Stimulated activated CD4-positive, alpha-beta T cell treated with anti-CD3 and anti-CD28 coated beads, Interleukin-2, amount 100 ng/mL, for 4 hours (primary cell): ENCODE measurements around the gene POLR2H.

Source experiments
- DNase-seq: peaks from one replicate; pipeline ENCODE4 v3.0.0-alpha.2; 2020; ENCODE audit warnings: low read depth

Gene POLR2H

DNA sequence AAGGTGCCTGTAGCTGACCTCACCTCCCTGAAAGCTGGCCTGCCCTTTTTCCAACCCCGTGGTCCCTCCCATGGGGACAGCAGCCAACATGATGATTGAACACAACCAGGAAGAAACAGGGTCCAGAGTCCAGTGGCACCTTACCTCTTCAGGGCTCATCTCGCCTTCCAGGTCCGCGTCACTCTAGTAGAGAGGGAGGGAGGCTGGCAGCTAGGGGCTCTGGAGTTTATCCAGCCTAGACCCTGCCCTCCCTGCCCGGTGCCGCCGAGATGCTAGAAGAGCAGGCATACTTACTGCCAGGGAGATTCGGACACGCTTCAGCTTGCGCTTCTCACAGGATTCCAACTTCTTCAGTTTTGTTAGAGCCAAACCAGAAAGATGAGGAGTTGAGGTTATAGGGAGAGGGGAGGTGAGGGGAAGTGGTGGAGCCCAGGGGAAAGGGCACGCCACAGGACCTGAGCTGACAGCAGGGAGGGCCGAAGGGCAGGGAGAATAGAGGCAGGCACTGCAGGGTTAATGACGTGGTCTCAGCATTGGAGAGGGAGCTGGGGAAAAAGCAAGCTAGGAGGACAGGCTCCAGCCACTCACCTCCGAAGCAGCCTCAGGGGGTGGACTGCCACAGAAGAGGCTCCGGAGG is 9.2 kb upstream of the POLR2H start:
- no peak for DNase-seq

DNA sequence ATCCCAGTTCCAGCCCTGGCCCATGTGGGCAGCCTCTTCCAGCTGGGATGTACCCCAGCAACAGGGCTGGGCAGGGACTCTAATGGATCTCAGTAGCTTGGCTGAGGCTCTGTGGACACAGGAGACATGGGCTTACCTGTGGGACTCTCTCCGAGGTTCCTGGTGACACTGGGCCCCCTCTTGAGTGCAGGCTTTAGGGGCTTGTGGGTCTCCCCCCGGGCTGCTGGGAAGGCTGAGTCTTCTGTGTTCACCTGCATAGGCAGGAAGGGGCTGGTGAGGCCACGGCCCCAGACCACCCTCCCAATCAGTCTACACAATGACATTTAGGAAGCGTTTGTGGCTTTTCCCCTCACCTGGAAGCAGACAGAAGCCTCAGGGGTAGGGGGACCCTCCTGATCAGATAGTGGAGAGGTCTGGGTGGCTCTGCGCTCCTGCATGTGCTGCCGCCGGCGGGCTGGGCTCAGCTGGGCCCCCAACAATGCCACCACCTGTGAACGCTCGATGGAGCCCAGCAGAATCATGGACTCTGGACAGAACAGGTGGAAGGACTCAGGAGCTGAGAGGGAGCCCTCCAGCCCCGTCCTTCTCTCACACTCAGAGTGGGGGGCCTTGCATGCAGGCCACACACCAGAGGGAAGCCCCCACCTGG is 8.5 kb upstream of the POLR2H start:
- DNase-seq, result no peak

DNA sequence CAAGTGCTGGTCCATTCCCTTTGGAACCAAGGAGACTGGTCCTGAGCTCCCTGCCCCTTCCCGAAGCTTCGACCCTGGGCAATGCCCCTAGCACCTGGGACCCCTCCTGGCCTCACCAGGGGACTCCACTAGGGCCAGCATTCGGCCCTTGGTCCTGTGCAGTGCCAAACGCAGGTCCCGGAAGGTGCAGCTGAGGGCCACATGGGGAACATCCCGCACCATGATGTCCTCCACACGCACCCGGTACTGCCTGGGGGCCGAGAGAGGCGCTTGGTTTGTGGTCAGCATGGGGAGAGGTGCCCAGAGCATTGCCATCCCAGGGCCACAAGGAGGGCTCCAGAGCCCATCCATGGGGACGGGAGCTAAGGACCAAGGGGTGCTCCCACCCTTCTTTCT is 8.0 kb upstream of the POLR2H start:
- DNase-seq, result no peak

DNA sequence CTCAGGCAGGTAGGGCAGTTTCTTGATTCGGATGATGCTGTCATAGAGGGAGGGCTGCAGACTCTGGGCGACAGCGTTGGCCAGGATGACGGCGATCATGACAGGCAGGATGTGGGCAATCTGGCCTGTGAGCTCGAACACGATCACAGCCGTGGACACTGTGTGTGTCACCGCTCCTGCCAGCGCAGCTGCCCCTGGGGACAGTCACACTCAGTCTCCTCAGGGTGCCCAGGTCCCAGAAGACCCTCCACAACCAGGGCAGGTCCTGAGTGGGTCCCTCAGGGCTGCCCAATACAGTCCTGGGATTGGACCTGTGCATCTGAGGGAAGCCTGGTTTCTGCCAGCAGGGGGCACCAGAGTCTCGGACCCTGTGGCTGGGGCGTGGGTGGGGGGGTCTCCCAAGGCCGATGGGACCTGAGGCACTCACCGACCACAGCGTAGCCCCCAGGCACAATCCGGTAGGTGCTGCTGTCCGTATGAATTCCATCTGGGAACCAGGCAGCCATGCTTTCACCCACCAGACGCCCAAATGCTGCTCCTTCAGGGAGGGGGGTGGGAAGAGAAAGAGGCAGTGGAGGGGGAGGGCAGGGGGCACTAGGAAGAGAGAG is 7.3 kb upstream of the POLR2H start:
- peak; percentile 45 for DNase-seq

DNA sequence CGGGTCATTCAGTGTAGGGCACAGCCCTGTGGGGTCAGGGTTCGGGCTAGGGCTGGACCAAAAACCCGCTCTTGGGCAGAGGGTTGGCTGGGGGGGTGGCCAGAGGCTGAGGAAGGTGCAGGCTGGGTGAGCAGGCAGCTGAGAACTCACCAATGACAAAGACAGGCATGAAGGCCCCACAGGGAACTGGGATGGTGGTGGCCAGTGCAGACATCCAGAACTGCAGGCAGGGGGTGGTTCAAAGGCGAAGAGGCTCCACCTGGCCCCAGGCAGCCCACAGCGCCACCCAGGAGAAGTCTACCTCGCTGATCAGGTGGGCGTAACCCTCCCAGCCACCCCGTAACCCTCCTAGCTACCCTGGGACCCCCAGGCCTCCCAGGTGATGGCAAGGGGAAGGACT is 6.8 kb upstream of the POLR2H start:
- DNase-seq, result no peak

DNA sequence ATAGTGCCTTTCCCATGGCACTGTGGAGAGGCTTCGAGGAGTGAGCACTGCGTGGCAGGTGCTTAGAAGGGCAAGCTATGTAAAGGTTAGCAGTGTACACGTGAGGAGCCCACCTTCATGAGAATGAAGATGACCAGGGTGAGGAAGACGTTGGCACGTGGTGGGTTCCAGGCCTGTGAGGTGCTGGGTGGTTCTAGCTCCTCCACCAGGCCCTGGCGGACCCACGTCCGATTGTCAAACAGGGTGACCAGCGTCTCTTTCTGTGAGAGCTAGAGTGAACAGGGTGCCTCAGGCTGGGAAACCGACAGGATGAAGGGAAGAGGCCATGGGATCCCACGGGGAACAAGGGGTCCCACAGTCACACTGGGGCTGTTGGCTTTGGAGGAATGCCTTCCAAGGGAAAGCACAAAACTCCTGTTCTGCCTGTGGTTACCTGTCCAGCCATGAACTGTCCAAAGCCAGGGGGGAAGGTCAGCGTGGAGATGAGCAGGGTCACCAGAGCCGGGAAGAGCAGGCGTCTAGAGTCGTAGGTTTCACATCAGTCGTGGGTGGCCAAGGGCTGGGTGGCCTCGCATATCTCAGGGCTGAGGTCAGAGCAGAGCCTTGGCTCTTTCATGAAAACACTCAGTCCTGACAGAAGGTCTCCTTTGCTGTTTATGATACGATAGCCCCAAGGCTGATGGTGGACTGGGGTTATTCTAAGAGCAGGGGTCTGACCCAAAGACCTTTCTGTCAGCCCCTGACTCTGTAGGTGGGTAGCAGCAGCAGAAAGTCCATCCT is 6.1 kb upstream of the POLR2H start:
- DNase-seq, result no peak

DNA sequence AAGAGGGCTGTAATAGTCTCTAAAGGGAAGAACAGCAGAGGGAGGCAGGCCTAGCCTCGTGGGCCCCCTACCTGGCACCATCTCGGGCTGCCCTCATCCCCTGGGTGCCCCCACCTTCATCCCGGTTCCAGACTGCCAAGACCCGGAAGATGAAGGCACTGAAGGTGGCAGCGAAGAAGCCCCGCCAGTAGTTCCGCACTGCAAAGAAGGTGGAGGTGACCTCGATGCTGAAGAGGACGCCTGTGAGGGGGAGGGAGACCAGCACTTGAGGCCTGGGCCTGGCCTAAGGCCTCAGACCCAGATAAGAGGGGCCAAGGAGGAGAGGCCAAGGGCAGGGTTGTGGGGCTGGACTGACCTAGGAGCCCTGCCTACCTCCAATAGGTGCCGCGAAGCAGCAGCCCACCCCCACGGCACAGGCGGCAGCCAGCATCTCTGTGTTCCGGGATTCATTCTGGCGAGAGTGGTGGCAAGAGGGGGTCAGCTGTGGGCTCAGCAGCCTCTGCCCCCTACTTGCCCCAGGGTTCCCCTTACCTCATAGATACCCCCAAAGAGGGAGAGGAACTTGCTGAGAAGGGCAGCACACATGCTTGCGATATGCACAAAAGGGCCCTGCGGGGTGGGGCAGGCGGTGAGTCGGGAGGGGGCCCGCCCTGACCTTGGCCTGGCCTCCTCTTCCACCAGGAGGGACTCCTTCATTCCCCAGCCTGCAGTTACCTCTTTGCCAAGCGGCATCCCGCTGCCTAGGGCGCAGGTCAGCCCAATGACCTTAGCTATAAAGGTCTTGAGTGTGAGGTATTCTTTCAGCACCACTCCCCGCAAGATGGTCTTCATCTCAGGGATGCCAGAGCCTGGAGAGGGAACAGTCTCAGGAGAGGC is 4.0 kb upstream of the POLR2H start:
- DNase-seq, result no peak

DNA sequence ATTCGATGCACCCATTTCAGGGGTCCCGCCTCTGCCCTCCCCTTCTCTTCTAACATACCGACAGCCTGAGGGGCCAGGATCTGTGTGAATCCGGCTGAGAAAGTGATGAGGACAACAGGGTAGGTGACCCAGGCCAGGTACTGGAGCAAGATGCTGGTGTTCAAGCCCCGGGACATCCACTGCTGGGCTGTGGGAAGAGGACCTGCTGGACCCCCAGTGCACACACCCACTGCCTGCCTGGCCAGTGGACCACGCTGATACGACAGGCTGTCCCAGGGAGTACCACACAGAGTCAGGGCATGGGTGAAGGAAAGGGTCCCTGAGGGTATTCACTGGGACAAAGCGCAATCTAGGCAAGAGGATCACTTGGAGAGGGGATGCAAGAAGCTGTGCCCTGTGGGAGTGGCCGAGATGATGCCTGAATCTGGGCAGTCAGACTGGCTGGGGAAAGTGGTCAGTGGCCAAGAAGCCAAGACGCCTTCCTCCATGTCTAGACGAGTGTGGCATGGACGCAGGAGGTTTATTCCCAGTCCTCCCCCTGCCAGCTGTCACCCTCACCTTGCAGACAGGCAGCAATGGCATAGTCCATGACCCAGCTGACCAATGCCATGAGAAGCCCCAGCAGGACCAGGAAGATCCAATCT is 3.3 kb upstream of the POLR2H start:
- DNase-seq, result no peak

DNA sequence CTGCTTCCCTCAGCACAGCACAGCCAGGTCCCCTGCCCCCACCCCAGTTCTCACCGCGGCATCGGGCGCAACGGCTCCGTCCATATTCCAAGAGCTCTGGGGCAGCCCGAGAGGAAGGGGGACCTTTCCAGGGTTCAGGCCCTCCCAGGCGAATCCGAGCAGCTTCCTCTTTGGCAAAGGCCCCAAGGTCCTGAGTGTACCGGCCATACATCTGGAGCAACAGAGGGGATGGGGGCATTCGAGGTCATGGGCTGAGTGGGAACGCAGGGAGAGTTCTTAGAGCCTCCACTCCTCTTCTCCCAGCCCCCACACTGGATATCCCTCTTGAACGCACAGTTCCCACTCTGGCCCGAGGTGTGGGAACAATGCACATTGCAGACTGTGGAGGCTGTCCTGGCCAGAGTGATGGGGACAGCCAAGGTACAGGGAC is 2.6 kb upstream of the POLR2H start:
- DNase-seq, result no peak

DNA sequence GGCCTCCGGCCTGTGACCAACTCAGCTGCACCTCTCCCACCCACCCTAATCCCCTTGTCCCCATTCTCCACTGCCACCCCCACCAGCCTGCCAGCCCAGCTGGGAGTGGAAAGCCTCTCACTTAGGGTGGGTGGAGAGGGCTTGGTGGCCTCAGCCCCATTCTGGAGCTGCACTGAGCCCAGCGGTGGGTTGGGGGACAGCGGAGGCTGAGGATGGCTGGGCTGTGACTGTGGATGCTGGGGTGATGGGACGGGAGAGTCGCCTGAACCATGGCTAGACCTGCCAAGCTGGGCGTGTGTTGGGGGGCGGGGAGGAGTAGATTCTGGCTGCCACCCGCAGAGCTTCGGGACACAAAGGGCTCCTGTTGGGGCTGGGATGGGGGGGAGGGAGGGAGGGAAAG is 1.9 kb upstream of the POLR2H start:
- no peak for DNase-seq

DNA sequence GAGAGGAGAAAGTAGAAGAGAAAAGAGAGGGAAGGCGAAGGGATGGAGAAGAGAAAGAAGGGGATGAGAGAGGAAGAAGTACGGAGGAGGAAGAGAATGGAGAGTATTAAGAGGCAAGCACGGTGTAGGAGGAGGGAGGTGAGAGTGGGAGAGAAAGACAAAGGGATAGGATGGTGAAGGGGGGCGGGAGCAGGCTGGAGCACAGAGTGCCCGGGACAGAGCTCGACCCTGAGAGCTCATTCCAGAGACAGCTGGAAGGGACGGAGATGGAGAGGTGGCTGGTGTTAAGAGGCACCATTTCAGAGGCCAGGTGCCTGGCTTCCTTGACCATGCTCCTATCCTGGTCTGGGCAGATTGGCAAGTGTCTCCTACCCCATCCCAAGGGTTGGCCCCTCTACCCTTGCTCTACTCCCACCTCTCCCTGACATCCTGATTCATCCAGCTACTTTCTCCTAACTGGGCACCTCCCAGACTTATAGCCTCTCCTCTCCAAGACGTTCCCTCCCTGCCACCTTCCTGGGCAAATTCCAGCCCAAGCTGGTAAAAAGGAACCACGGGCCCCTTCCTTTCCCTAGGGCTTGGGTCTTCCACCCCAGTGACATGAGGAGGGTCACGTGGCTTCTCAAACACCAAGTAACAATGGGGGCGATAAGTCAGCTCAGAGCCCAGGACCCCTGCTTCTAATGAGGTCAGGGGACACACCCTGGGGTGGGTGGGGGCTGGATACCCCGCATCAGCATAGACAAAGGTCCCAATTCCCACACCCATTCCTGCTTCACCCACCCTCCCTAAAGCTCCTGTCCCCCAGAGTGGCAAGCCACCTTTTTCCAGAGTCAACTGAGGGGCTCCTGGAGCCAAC is 1.2 kb upstream of the POLR2H start:
- no peak for DNase-seq

DNA sequence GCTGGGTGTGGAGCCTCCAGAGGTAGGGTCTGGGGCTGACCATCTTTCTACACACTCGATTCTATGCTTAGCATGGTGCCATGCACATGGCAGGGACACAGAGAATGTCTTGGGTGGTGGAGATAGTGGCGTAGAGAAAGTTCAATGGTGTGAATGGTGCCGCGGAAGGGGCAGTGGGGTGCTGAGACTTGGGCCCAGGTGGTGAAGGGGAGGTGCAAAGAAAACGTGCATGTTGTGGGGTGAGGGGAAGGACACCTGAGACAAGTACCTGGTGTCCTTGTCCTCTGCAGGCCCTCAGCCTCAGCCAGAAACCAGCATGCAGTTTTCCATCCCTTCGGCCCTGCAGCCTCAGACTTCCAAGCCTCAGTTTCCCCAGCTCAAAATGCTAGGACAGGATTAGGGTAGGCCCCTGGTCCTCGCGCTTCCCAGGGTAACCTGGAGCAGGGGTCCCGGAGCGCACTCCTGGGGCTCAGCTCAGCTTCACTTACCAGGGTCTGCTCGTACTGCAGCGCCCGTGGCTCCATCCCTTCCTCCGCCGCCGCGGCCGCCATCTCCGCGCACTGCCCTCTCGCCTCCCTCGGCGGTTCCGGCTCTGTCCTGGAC is 480 bp upstream of the POLR2H start:
- no peak for DNase-seq

DNA sequence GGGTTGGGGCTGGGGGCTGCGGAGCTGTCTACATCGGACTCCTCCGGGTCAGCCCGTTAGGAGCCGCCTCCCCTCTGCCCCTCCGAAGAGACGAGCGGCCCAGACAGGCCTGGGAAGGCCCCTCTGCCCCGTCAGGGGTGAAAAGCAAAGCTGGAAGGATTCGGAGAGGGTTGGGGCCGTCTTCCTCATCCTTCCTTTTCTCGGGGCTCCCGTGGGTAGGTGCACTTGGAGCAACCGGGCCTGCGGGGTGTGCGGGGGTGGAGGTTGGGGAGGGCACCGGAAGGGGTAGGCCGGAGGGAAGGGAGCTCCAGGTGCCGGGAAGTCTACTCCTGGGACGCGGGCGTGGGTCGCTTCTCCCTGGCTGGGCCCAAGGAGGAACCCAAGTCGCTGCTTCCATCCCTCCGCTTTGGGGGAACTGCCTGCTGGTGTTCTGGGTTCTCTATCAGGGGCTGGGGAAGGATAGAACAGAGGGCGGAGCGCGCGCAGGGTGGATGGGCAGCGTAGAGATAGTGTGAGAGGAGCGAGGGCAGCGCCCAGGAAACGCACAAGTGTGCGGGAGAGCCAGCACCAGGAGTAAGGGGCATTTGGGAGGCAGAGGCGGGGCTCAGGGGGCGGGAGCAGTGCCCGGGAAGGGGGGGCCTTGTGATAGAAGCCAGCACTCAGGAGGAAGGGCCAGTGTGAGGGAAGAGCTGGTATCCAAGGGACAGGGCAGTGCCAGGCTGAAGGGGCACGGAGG is 590 bp downstream of the POLR2H start:
- no peak for DNase-seq

DNA sequence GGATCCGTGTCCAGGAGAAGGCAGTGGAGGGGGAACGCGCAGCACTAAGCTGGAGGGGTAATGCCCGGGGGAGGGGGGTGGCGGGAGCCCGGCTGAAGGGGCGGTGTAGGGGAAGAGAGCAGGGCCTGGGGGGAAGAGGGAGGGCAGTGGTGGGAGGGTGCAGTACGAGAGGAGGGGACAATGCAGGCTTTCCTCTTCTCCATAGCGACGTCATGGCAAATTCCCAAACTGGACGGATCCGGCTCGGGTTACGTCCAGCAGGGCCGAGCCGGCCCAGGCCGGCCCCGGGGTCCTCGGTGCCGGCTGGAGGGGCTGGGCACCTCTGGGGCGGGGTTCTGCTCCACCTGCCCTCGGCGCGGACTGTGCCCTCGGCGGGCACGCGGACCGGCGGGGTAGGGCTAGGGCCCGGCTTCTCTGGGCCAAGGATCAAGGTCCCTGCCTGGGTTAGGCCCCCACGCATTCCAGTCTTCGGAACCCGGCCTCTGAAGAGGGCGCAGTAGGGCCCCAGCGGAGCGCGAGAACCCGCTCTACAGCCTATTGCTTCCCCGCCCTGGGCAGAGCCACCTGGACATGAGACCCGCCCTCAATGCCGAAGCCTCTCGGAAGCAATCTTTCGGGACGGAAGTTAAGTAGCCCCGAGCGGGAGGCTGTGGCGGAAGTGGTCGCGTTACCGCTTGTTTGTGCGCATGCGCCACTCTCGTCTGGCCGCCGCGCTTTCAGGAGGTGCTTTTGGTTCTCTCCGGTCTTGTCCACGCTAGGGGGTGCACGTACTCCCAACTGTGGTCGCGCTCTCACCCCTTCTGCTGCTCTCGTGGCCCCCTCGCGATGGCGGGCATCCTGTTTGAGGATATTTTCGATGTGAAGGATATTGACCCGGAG is 1.4 kb downstream of the POLR2H start:
- DNase-seq, result peak; percentile 88

DNA sequence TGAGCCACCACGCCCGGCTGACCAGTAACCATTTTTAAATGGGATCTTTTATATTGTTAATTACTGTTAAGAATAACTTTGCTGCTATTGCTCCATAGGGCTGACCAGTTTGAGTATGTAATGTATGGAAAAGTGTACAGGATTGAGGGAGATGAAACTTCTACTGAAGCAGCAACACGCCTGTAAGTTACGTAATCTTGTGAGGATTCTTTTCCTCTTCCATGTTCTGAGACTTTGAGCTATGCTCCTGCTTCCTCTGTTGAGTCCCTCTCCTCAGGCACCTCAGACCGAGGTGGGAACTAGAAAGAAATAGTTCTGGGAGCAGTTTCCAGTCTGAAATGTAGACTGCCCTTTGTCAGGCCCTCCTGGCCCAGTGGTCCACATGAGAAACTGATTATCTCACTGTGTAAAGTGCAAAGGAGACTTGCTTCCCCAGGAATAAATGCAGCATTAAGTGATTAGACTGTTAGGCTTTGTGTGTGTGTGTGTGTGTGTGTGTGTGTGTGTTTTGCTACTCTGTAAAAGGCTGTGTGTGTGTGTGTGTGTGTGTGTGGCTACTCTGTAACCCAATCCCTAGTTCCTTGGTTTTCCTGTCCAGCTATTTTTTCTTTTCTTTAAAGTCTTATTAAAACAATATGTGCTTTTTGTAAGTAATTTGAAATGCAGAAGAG is 5.2 kb downstream of the POLR2H start:
- DNase-seq, result no peak

DNA sequence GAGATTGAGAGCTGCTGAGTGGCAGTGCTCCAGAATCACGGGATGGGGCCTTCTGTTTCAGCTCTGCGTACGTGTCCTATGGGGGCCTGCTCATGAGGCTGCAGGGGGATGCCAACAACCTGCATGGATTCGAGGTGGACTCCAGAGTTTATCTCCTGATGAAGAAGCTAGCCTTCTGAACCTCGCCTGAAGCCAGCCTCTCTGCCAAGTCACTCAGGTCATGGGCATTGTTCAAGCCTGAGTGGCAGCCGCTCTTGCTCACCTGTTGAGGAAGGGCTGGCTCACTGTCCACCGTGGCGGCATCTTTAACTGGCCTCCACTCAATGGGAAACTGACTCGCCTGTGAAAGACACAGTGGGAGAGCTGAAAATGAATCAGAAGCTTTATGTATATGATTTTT is 6.6 kb downstream of the POLR2H start:
- DNase-seq, result no peak

DNA sequence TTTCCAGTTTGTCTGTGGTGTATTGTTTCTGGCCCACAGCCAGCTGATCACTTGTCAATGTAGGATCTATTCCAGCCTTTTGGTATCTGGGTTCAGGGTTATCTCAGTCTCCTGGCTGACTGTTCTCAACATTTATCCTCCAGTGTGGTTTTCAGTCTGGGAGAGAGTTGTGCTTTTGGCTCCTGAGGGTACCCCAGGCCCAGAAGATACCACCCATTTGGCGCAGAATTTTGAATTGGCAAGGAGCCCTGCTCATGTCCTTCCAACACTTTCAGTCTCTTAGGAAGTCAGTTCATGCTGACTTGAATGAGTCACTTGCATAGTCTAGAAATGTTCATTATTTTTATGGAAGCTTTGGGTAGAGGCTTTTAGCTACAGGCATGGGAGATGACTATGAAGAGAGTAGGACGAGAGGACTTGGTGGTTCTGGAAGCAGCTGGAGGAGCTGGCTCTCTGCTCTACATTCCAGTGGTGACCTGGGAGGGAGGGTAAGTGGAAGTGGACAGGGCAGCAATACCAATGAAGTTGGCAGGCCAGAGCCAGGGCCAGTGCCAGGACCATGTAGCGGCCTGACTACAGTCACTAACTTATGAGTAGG is 7.2 kb downstream of the POLR2H start:
- DNase-seq, result no peak
